HUES48 (cell line): Measurements from ENCODE around the gene RPL38.
A peak's percentile ranks its signal among the peaks of the same experiment; 100 is the strongest.

Experiments
- H3K27ac ChIP-seq: one replicate; pipeline ENCODE4 v1.7.0; 2013; ENCODE audit warnings: low read depth, low read length, inconsistent platforms
- H3K27me3 ChIP-seq: 2 replicates; pipeline ENCODE4 v1.6.1; 2013; ENCODE audit warnings: mild to moderate bottlenecking, low read length; ENCODE audit not compliant: control insufficient read depth, insufficient read depth
- H3K36me3 ChIP-seq: 2 replicates; pipeline ENCODE4 v1.6.1; 2013; ENCODE audit warnings: low read length; ENCODE audit not compliant: control insufficient read depth, insufficient read depth
- H3K4me1 ChIP-seq: 2 replicates; pipeline ENCODE4 v1.6.1; 2013; ENCODE audit warnings: mild to moderate bottlenecking, low read length; ENCODE audit not compliant: control insufficient read depth, insufficient read depth
- H3K4me3 ChIP-seq: 2 replicates; pipeline ENCODE4 v1.5.1; 2013; ENCODE audit warnings: mild to moderate bottlenecking, low read depth, low read length
- H3K9ac ChIP-seq: 2 replicates; pipeline ENCODE4 v1.6.1; 2013; ENCODE audit warnings: mild to moderate bottlenecking, low read depth, low read length, moderate library complexity
- H3K9me3 ChIP-seq: 2 replicates; pipeline ENCODE4 v1.6.1; 2013; ENCODE audit warnings: low read length; ENCODE audit not compliant: control insufficient read depth, insufficient read depth

Gene RPL38

DNA sequence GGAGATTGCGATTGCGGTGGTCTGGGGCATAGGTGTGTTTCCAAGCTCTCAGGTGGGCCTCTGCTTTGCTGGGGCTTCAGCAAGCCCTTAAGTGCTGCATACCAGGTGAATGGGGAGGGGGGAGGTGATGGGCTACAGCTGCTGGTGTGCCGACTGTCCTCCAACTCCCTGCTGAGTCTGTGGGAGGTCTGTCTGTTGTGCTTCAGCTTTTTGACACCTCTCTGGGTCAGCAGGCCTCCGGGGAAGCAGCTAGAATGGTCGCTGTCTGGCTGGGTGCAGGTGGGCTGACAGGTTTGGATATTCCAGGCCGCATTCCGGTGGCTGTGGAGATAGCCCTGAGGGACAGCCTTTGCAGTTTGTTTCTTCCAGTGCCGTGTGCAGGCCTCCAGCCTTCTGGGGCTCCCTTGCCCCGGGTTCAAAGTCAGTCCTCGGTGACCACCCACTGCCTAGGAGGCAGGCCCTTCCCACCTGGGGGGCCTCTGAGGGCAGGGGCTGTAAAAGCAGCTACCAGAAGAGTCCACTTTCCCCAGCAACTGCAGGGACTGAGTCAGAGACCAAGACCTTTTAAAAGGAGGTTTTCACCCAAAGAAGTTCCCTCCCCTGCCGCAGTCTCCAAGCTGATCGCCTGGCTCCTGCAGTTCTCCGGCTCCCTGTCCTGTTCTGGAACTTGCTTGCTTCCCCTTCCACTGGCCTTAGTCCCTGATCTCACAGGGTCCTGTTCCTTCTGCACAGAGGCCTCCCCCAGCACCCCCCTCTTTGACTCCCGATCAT lies 7.8 kb downstream of the RPL38 start:
- peak overlapping the region; percentile 47; the same call in 1 of the 2 replicates for H3K9ac ChIP-seq
- peaks cover 38% of the 10 kb centered on the region for H3K36me3 ChIP-seq
- H3K4me1 ChIP-seq = peaks cover 25% of the 10 kb centered on the region

DNA sequence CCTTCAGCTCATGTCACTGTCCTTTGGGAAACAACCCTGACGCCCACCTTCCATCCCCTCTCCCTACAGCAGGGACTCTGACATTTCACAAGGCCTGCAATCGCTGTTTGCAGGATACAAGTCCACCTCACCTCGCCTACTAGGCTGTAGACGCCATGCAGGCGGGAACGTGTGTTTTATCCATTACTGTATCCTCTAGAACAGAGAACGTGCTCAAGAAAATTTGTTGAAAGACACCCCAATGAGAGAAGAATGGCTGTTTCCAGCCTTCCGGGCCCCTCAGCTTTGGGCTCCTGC lies 8.4 kb downstream of the RPL38 start:
- Histone ChIP-seq H3K9ac (peak overlapping the region; percentile 33), H3K36me3 (peaks cover 34% of the 10 kb centered on the region), H3K4me3 (peak overlapping the region; percentile 69), H3K27me3 (peaks cover 33% of the 10 kb centered on the region), H3K4me1 (peaks cover 25% of the 10 kb centered on the region), H3K27ac (peak overlapping the region; percentile 86), H3K9me3 (no peaks in the 10 kb centered on the region)

More for the DNA sequence above, 7.8 kb downstream of the RPL38 start:
- Histone ChIP-seq H3K9me3 (no peaks in the 10 kb centered on the region), H3K27ac (peak overlapping the region; percentile 86), H3K4me3 (peak overlapping the region; percentile 69; the same call in 1 of the 2 replicates), H3K27me3 (peaks cover 33% of the 10 kb centered on the region)

DNA sequence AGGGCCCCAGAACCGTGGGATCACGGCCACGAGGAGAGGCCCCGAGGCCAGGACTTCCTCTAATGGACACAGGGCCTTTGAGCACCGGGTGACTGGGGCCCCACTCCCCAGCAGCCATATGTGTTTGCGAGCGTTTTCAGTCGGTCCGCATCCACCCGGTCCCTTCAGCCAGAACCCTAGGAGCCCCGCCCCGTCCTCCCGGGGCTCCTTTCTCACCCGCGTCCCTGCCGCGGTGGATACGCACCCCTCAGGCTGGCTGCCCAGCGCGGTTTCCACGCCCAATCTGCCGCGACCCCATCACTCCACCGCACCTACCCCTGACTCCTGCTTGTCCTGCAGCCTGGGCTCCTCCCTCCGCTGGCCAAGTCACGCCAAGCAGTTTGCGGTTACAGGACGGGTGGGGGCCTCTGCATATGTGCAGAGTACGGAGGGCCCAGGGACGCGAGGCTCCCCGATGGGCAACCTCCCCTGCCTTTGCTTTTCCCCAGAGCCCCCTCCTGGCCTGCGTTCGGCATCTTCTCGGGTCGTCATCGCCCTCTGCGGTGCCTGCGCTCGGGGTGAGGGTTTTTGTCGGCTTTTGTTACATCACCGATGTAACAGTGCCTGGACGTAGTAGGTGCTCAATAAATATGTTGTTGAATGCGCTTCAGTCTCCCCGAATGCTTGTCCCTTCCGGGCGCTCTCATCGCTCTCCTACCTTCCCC lies 8.9 kb downstream of the RPL38 start:
- peaks cover 29% of the 10 kb centered on the region for H3K36me3 ChIP-seq
- H3K4me3 ChIP-seq = peak overlapping the region; percentile 69
- H3K9ac ChIP-seq = peak overlapping the region; percentile 33
- peaks cover 25% of the 10 kb centered on the region for H3K4me1 ChIP-seq
- peaks cover 33% of the 10 kb centered on the region for H3K27me3 ChIP-seq
- peak overlapping the region; percentile 21 for H3K27ac ChIP-seq
- no peaks in the 10 kb centered on the region for H3K9me3 ChIP-seq

DNA sequence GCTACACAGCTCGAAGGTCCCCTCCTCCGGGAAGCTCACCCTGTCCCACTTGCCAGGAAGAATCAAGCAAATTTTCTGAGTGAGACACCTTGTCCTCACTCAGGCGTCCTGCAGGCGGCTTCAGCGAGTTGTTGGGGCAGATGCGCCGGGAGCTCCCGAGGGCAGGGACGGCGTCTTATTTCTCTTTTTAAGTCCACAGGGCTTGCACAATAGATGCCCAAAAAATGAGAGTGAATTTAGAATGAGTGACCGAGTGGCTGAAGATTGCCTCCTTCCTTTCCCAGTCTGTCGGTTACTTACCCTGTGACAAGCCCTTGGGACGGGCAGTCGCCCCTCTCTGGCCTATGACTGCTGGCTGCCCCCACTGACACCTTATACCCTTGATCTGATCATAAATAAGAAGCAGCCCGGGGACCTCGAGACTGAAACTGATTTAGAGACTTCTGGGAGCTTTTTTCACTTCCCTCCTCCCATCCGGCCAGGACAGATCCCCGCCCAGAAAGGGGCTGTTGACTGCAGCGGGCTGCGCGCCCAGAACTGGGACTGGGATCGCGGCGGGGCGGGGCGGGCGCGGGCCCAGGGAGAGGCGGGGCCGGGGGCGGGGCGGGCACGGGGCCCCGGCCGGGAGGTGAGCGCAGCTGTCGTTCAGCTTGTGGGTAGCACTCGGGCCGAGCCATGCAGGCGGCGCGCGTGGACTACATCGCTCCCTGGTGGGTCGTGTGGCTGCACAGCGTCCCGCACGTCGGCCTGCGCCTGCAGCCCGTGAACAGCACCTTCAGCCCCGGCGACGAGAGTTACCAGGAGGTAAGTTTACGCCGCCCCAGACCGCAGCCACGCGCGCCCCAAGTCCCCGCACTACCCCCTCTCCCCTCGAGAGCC lies 9.7 kb downstream of the RPL38 start, which contains the start of gene TTYH2:
TTYH2 (plus strand) TSS at position 659 of the 879 bp plus-strand sequence; CDS start at position 676, 17 bp downstream.
- no peaks in the 10 kb centered on the region for H3K9me3 ChIP-seq
- peak within 1 kb of the TSS; percentile 71 for H3K4me3 ChIP-seq
- H3K4me1 ChIP-seq = peaks cover 25% of the 10 kb centered on the region
- peaks cover 33% of the 10 kb centered on the region for H3K27me3 ChIP-seq
- peak within 1 kb of the TSS; percentile 48 for H3K9ac ChIP-seq
- H3K27ac ChIP-seq = peak within 1 kb of the TSS; percentile 21
- H3K36me3 ChIP-seq = peaks cover 22% of the 10 kb centered on the region

DNA sequence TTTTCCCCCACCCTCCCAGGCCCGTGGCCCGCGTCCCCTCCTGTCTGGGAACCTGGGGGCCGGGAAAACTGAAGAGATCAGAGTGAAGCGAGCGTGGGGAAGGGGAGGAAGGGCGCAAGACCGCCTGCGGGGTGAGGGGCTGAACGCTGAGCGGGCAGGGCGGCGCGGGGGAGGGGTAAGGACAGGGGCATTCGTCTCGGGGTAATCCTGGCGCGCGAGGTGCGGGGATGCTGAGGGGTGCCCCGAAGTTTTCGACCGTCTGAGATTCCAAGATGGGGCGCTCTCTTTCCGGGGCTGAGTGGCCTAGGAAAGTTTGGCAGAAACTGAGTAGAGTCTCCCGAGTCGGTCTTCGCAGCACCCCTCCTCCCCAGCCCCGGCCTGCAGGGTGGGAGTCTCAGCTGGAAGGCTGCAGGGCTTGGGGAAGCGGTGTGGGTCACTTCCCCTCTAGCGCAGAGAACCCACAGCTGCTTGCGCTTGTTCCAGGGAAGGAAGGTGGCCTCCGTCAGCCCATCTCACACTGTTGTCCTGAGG lies 10.4 kb downstream of the RPL38 start:
- no peaks in the 10 kb centered on the region for H3K9me3 ChIP-seq
- no peak overlapping the region for H3K9ac ChIP-seq
- H3K4me3 ChIP-seq = peak overlapping the region; percentile 71
- H3K27me3 ChIP-seq = peaks cover 33% of the 10 kb centered on the region
- H3K27ac ChIP-seq = no peak overlapping the region
- peaks cover 25% of the 10 kb centered on the region for H3K4me1 ChIP-seq
- H3K36me3 ChIP-seq = peaks cover 14% of the 10 kb centered on the region

DNA sequence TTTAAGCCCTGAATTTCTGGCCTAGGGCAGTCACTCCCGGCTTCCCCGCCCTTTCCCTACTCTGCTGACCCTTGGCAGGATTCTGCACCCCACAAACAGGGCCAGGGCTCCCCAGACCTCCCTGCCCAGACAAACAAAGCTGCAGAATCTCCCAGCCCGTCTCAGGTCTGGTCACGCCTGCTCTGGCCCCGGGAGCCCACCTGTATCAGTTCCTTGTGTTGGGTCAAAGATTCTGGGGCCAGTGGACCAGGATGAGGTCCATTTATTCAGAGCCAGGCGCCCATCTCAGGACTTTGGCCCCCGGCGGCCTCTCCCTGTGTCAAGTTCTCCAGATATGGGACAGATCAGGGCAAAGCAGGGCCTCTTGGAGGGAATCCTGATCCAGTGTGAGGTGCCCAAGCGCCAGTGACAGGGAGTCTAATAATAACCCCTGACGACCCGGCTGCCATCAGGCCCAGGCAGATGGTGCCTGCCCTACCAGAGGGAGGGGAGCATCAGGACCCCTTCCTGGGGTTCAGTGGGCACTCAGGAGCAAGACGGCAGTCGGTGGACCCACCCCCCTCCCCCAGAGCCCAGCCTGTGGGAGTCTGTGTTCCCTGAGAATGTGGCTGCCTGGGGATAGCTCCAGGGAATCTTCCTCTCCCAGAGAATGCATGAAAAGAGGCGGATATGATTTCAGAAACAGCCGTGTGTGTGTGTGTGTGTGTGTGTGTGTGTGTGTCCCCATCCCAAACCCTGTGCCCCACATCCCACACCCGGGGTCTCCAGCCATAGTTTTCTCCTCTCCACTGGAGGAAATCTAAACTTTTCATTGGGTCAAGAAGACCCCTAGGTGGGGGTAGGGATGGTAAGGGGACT lies 11.2 kb downstream of the RPL38 start:
- peaks cover 33% of the 10 kb centered on the region for H3K27me3 ChIP-seq
- peaks cover 6% of the 10 kb centered on the region for H3K36me3 ChIP-seq
- no peak overlapping the region for H3K9ac ChIP-seq
- peaks cover 25% of the 10 kb centered on the region for H3K4me1 ChIP-seq
- H3K9me3 ChIP-seq = no peaks in the 10 kb centered on the region
- H3K4me3 ChIP-seq = peak overlapping the region; percentile 71; the same call in 1 of the 2 replicates
- no peak overlapping the region for H3K27ac ChIP-seq

DNA sequence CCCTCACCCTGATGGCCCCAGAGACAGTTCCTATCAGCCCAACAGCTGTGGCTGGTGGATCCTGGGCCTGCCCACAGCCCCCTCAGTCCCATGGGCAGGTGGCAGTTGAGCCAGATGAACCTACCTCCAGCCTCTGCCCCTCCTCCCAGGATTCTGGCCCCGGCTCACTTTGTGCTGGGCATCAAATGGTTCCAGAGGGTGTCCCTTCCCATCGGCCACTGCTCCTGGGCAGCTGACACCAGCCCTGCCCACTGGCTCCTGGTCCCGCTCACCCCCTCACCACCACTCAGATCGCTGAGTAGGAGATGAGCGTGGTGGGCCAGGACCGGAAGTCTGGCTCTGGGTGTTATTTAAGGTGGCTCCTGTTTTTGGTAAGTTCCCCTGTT lies 11.9 kb downstream of the RPL38 start:
- no peak overlapping the region for H3K4me3 ChIP-seq
- peaks cover 33% of the 10 kb centered on the region for H3K27me3 ChIP-seq
- no peak overlapping the region for H3K27ac ChIP-seq
- H3K9me3 ChIP-seq = no peaks in the 10 kb centered on the region
- no peaks in the 10 kb centered on the region for H3K36me3 ChIP-seq
- no peak overlapping the region for H3K9ac ChIP-seq
- H3K4me1 ChIP-seq = peaks cover 23% of the 10 kb centered on the region

DNA sequence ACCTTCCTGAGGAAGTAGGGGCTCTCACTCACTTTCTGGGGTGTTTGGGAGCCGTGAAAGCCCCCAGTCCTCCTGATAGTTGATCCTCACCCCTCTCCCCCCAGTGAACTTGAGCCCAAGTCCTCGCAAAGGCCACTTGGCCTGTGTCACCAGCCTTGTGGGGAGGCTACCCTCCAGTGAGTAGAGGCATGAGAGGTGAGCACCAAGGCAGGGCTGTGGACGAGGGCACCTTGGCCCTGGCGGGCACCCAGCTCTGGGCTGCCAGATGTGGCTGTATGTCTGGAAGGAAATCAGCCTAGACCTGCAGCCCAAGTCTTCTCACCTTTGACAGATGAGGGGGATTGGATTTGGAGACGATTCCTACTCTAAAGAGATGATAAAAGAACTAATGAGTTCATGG lies 13.0 kb downstream of the RPL38 start:
- no peaks in the 10 kb centered on the region for H3K9me3 ChIP-seq
- peaks cover 11% of the 10 kb centered on the region for H3K4me1 ChIP-seq
- H3K36me3 ChIP-seq = no peaks in the 10 kb centered on the region
- H3K4me3 ChIP-seq = no peak overlapping the region
- peaks cover 33% of the 10 kb centered on the region for H3K27me3 ChIP-seq
- no peak overlapping the region for H3K27ac ChIP-seq
- no peak overlapping the region for H3K9ac ChIP-seq

DNA sequence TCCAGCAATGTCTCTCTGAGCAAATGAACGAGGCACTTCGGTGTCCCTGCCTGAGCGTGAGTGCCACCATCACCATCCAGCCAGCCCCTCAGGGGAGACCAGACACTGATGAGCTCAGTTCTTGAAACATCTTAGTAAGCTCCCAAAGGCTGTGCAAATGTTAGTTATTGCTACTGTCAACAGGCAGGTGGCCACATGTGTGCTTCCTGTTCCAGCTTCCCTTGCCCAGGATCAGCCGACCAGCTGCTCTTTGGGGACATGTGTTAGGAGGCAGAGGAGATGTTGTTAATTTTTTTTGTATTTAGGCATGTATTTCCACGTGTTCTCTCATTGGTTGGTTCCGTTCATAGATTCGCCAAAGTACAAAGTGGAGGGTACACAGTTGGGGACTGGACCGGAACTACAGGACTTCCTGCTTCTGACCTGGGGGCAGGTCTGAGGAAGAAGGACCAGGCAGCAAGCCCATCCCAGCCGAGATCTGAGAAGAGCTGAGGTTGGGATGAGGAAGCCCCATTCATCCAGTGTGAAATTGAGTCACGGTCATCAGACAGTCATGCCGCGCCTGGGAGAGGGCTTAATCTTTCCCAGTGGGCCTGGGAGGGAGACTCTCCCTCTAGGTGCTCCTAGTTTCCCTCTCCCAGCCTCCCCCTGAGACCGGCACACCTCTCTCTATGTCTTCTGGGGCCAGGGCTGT lies 13.7 kb downstream of the RPL38 start:
- Histone ChIP-seq H3K27ac (no peak overlapping the region), H3K9ac (no peak overlapping the region), H3K4me3 (no peak overlapping the region), H3K36me3 (no peaks in the 10 kb centered on the region), H3K4me1 (peaks cover 5% of the 10 kb centered on the region; the same call in 1 of the 2 replicates), H3K9me3 (no peaks in the 10 kb centered on the region), H3K27me3 (peaks cover 27% of the 10 kb centered on the region)
